Keratinocyte (primary cell): ENCODE results near the gene RRAS. TPM values are rescaled to one million over a fixed set of nuclear protein-coding genes. Genes with fewer than 3 reads are reported as not detected.

ENCODE experiments used
- DNase-seq: peaks from one replicate; pipeline ENCODE4 v3.0.0-alpha.2; 2011; ENCODE audit warnings: low read depth, missing footprints, low spot score
- FAIRE-seq: peaks from 2 replicates; lab custom pipeline; 2011; peaks lifted over from hg19 to GRCh38; lab: Jason Lieb, UNC
- H2AFZ ChIP-seq: 2 replicates; pipeline ENCODE4 v1.6.0; 2012; ENCODE audit warnings: low read length, control low read depth, inconsistent platforms; ENCODE audit not compliant: control insufficient read depth
- H3K27ac ChIP-seq: 2 replicates; pipeline ENCODE4 v1.5.1; 2011; ENCODE audit warnings: low read length; ENCODE audit not compliant: control insufficient read depth, insufficient read depth
- H3K27me3 ChIP-seq: 3 replicates; pipeline ENCODE4 v1.6.0; 2011; ENCODE audit warnings: low read length; ENCODE audit not compliant: control insufficient read depth, insufficient read depth; ENCODE audit errors: extremely low read depth
- H3K36me3 ChIP-seq, 2 experiments: 2 replicates in 1 of 2; 3 replicates in 1 of 2; pipeline ENCODE4 v1.5.1; 2011; ENCODE audit warnings: low read length in 2 of 2, mild to moderate bottlenecking in 1 of 2; ENCODE audit not compliant: control insufficient read depth in 2 of 2, insufficient read depth in 2 of 2; ENCODE audit errors: extremely low read depth in 1 of 2
- H3K4me1 ChIP-seq: 3 replicates; pipeline ENCODE4 v1.5.1; 2011; ENCODE audit warnings: low read length; ENCODE audit not compliant: control insufficient read depth, insufficient read depth; ENCODE audit errors: extremely low read depth
- H3K4me2 ChIP-seq: 3 replicates; pipeline ENCODE4 v1.6.0; 2011; ENCODE audit warnings: low read depth, low read length; ENCODE audit not compliant: control insufficient read depth, insufficient read depth; ENCODE audit errors: extremely low read depth
- H3K4me3 ChIP-seq, 3 experiments: fragments of 200-600 bp in 1 of 3; sonication (generic) in 1 of 3; 2 replicates in 2 of 3; 3 replicates in 1 of 3; pipeline ENCODE4 v1.5.1; 2011 to 2016; ENCODE audit warnings: low read length in 3 of 3, mild to moderate bottlenecking in 3 of 3, control low read depth in 2 of 3, inconsistent platforms in 1 of 3, low read depth in 1 of 3, mixed read lengths in 1 of 3, mixed run types in 1 of 3, moderate library complexity in 1 of 3; ENCODE audit not compliant: control insufficient read depth in 2 of 3, insufficient read depth in 2 of 3; ENCODE audit errors: extremely low read depth in 1 of 3
- H3K79me2 ChIP-seq: 2 replicates; pipeline ENCODE4 v1.6.0; 2012; ENCODE audit warnings: low read length; ENCODE audit not compliant: control insufficient read depth, insufficient read depth
- H3K9ac ChIP-seq: 3 replicates; pipeline ENCODE4 v1.6.0; 2011; ENCODE audit warnings: low read length; ENCODE audit not compliant: control insufficient read depth, insufficient read depth; ENCODE audit errors: extremely low read depth
- H3K9me1 ChIP-seq: 3 replicates; pipeline ENCODE4 v1.6.0; 2011; ENCODE audit warnings: low read length; ENCODE audit not compliant: control insufficient read depth, insufficient read depth; ENCODE audit errors: extremely low read depth
- H3K9me3 ChIP-seq: 2 replicates; pipeline ENCODE4 v1.5.1; 2012; ENCODE audit warnings: low read depth, low read length; ENCODE audit not compliant: control insufficient read depth
- H4K20me1 ChIP-seq: 3 replicates; pipeline ENCODE4 v1.6.0; 2011; ENCODE audit warnings: low read length; ENCODE audit not compliant: control insufficient read depth, insufficient read depth; ENCODE audit errors: extremely low read depth
- EZH2 ChIP-seq: IDR thresholded peaks from one replicate; pipeline ENCODE4 v1.6.1; 2012; ENCODE audit warnings: inconsistent platforms, mild to moderate bottlenecking, low read length, moderate library complexity
- dilution Hi-C: fragments of 300-500 bp; cut with MboI; formaldehyde crosslinking; loops from one replicate; pipeline ENCODE4 v1.7.0; 2020; ENCODE audit warnings: low sequenced_read_pairs; ENCODE audit not compliant: extremely low pct_ligation_motif_present
- polyA plus RNA-seq, 5 experiments: library from polyadenylated mRNA; depleted of rRNA in 3 of 5; stranded (reverse) in 3 of 5; stranded (forward) in 1 of 5; unstranded in 1 of 5; fragments of >200 nt; gene quantifications; 1 replicate in 1 of 5; 2 replicates in 3 of 5; 3 replicates in 1 of 5; pipeline versions ENCODE4 v1.2.1 to v1.2.3, GENCODE V29; 2011 to 2012; ENCODE audit warnings: missing spikeins in 2 of 5, low read depth in 1 of 5, low replicate concordance in 1 of 5
- TF ChIP-seq, protein P1 (sequence below), 3 experiments: IDR thresholded peaks in 1 of 3; conservative IDR thresholded peaks in 1 of 3; optimal IDR thresholded peaks in 1 of 3; 2 replicates in 2 of 3; 3 replicates in 1 of 3; pipeline versions ENCODE3 to v1.5.1; 2011; ENCODE audit warnings: low read length in 3 of 3, mild to moderate bottlenecking in 3 of 3, moderate library complexity in 2 of 3, control low read depth in 1 of 3, inconsistent platforms in 1 of 3; ENCODE audit not compliant: insufficient read depth in 2 of 3; ENCODE audit errors: extremely low read depth in 1 of 3

Gene RRAS
- polyA plus RNA-seq, 1 donor (not counting 4 experiments of a cell fraction or from before 2014, with no cell fraction given): 98.1 TPM

DNA sequence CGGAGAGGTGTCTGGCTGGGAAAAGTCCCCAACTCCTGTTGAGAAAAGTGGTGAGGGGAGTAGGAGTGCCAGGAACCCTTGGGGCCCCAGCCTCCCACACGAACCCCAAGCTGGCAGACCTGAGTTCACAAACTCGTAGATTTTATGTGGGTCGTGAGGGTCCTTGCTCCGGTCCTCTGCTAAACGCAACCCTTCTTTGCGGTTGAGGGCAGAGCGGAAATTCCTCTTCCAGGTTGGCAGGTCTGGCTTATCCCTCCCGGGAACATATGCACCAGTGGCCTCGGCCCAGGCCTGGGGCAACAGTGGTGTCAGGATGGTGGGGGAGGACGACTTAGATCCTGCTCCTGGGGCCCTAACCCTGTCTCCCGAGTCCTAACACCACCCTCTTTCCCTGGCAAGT is 23.3 kb upstream of the RRAS start:
- peak overlapping the region; percentile 22 for H3K4me2 ChIP-seq
- FAIRE-seq: no peak
- H3K9me3 ChIP-seq: no peaks in the 10 kb centered on the region
- H3K4me3 ChIP-seq: no peak overlapping the region
- no peak for DNase-seq
- H3K9ac ChIP-seq: no peak overlapping the region
- no peak overlapping the region for H3K27ac ChIP-seq
- TF ChIP-seq, protein P1, sequence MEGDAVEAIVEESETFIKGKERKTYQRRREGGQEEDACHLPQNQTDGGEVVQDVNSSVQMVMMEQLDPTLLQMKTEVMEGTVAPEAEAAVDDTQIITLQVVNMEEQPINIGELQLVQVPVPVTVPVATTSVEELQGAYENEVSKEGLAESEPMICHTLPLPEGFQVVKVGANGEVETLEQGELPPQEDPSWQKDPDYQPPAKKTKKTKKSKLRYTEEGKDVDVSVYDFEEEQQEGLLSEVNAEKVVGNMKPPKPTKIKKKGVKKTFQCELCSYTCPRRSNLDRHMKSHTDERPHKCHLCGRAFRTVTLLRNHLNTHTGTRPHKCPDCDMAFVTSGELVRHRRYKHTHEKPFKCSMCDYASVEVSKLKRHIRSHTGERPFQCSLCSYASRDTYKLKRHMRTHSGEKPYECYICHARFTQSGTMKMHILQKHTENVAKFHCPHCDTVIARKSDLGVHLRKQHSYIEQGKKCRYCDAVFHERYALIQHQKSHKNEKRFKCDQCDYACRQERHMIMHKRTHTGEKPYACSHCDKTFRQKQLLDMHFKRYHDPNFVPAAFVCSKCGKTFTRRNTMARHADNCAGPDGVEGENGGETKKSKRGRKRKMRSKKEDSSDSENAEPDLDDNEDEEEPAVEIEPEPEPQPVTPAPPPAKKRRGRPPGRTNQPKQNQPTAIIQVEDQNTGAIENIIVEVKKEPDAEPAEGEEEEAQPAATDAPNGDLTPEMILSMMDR (optimal IDR thresholded peaks at IDR 0.05 in 1 of 3, IDR thresholded peaks at IDR 0.05 in 1 of 3, conservative IDR thresholded peaks at IDR 0.05 in 1 of 3; ENCODE audit: extremely low read depth in 1 of 3, insufficient read depth in 2 of 3, low read length in 3 of 3): no peak
- TF ChIP-seq EZH2: no peak
- H3K4me1 ChIP-seq: peaks cover 12% of the 10 kb centered on the region
- H3K27me3 ChIP-seq: no peaks in the 10 kb centered on the region
- no peak overlapping the region for H2AFZ ChIP-seq
- dilution Hi-C loops: no loop called here
- no peaks in the 10 kb centered on the region for H3K9me1 ChIP-seq
- H3K36me3 ChIP-seq: peaks cover 25 to 32% of the 10 kb centered on the region in 2 experiments
- peaks cover 32% of the 10 kb centered on the region for H3K79me2 ChIP-seq
- peaks cover 11% of the 10 kb centered on the region for H4K20me1 ChIP-seq

DNA sequence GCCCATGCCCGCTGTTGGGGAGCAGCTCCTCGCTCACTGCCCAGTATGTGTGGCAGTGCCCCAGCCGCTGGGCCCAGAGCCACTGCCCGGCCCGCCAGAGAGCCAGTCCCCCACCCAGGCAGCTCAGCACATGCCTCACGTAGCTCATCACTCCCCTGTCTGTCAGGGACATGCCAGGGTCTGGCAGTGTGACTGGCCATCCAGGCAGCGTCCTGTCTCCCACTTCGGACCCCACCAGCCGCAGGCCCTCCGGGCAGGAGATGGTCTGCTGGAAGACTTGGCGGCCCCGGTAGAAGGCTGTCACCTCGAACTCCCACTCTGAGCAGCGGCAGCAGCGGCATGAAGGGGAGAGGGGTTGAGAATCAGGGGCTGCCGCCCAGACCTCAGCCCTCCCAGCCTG is 22.1 kb upstream of the RRAS start:
- Histone ChIP-seq H3K79me2 (peaks cover 29% of the 10 kb centered on the region), H3K4me1 (peaks cover 12% of the 10 kb centered on the region), H3K9me3 (no peaks in the 10 kb centered on the region), H3K36me3 (peaks cover 32% of the 10 kb centered on the region in 2 experiments), H3K27me3 (no peaks in the 10 kb centered on the region), H3K9me1 (no peaks in the 10 kb centered on the region), H3K27ac (no peak overlapping the region), H2AFZ (no peak overlapping the region), H3K9ac (no peak overlapping the region), H3K4me3 (no peak overlapping the region), H3K4me2 (no peak overlapping the region), H4K20me1 (peaks cover 11% of the 10 kb centered on the region)
- dilution Hi-C loops: no loop called here
- TF ChIP-seq EZH2: no peak
- TF ChIP-seq, protein P1 (optimal IDR thresholded peaks at IDR 0.05 in 1 of 3, IDR thresholded peaks at IDR 0.05 in 1 of 3, conservative IDR thresholded peaks at IDR 0.05 in 1 of 3; ENCODE audit: extremely low read depth in 1 of 3, insufficient read depth in 2 of 3, low read length in 3 of 3): no peak
- FAIRE-seq (no peak), DNase-seq (no peak)
